HG03097 (cell line): ENCODE results near the gene HS6ST3.

ENCODE experiments used
- ATAC-seq: cut with Tn5 transposase; IDR thresholded peaks from one replicate; pipeline ENCODE4 v1.9.1; 2021; ENCODE audit not compliant: unreplicated experiment, low FRiP score

The HS6ST3 gene

DNA sequence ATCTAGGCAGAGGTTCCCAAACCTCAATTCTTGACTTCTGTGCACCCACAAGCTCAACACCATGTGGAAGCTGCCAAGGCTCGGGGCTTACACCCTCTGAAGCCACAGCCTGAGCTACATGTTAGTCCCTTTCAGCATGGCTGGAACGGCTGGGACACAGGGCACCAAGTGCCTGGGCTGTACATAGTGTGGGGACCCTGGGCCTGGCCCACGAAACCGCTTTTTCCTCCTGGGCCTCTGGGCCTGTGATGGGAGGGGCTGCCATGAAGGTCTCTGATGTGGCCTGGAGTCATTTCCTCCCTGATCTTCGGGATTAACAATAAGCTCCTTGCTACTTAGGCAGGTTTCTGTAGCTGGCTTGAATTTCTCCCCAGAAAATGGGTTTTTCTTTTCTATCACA is 108.1 kb downstream of the HS6ST3 start:
- ATAC-seq, result no peak

DNA sequence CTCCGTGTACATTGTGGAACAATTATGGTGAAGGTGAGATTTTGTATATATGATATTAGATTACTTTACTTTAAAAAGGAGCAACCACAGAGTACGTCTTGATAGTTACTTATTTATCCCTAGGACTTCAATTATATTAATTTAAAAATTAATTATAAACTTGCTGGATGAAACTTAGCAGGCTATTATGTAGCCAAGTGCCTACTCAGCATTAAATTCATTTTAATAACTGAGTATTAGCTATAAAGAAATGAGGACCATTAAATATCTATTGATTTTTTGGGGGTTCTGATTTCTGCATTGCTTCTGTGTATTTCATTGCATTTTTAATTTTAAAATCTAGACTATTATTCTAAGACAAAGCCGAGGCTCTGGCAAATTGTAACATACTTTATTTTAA is 109.4 kb downstream of the HS6ST3 start:
- no peak for ATAC-seq

DNA sequence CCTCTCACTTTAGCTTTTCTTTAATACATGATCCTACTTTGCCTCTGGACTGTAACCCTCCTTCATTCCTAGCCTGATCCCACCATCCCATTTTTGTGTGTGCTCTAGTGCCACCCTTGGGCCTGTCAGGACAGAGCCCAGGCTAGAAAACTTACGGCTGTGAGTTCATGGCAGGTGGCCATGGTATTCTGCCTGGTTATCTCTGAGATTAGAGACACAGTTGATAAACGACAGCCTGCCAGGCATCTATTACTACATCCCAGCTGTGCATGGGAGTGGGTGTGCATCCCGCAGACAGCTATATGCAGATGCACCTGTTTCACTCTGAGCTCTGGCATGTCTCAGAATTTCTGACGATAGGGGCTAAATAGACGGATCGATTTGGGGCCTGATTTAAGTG is 110.9 kb downstream of the HS6ST3 start:
- no peak for ATAC-seq

DNA sequence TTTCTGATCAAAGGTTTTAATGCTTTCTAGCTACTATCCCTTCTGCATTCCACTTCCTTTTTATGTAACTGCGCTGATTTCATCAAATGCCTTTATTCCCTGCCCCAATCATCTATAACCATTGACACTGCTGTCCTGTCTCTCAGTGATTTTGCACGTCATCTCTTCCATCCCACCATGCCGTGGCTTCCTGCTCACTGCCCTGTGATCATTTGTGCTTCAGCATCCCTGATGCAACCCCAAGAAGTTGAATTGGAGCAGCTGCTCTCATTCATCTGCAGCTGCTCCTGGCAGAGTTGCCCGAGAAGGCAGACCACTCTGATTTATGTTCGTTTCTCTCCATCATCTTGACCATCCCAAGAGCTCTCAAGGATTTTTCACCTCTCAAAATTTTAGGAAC is 112.4 kb downstream of the HS6ST3 start:
- no peak for ATAC-seq

DNA sequence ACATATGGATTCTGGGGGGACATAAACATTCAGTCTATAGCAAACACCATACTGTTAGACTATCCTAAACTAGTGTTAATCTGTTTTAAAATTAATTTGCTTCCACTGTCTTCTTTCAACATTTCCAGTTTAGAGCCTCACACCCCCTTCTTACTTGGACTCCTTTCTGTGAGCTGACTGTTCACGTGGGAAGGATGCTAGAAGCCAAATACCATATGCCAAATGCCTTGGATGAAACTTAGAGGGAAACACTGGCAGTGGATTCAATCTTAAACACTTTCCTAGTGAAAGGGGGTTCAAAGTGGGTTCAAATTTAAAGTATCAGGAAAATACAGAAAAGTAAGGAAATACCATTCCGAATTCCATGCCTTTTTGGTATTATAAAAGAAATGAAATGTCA is 113.6 kb downstream of the HS6ST3 start:
- ATAC-seq, result no peak

DNA sequence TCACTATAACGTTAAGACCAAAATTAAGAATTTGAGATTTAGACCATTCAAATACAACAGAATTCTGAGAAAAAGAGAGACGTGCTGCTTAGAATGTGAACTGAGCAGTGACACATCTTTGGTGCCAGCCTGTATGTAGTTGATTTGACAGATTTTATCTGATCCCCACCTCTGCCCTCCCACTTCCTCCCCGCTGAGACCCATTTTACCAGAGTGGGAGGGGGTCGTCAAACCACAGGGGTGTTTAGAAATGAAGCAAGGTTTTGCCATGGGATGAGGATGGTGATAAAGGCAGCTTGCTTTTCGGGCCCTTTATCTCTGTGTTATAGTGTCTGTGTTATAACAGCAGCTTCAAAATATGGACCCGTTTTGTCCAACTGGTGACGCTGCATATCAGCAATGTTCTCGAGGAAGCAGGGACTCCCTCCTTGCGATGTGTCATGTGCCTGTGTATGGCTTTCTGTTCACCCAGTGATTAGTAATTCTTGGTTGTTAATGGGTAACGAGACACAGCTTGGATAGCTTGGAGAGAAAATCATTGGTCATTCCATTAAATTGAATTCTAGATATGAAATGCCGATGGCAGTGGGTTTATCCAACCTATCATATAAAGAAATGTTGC is 125.0 kb downstream of the HS6ST3 start:
- ATAC-seq, result no peak

DNA sequence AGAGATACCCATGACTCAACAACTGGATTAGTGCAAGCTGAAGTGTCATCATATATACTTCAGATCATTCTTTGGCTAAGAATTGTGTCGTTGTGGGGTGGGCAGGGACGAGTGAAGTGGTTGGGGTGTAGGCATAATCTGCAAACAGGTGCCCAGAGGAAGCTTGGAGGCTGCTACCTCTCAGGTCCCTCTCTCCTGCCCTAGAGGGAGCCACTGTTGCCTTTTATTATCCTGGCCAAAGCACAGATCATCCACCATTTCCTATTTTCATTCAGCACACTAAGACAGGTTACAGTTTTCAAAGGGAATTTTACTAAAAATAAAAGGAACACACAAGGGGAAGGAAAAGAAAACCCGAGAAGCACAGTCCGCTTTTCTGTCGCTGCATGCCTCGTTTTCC is 126.6 kb downstream of the HS6ST3 start:
- ATAC-seq, result no peak

DNA sequence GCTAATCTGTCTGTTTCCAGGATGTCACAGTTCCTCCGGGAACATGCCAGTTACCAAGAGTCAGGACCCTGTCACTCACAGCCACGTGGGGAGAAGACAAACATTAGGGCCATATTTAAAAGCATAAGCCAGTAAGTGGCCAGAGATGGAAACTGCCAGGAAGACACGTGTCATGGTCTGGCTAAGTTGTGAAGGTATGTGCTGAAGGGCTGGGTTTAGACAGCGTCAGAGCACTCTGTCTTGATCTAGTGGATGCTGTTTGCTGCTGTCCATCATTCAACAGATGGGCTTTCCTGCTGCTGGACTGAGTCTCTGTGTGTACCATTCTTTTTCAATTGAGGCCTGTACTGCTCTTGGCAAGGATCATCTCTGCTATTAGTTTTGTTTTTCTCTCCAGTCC is 128.6 kb downstream of the HS6ST3 start:
- ATAC-seq, result no peak

DNA sequence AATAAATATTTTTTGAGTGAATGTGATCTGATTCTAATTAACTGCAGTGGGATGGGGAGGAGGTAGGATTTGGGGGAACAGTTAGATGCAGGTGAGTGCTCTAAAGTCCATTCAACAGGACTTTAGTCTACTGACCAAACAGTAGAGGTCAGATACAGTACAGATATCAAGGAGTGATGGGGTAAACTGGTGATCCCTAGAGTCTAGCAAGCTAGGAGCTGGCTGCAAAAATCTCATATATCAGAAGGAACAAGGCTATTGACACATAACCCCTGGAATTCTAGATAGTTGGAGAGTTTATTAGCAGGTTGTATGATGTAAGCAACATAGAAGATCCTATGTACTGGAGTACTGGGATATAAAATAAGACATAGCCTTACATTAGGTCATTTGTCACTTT is 131.6 kb downstream of the HS6ST3 start:
- no peak for ATAC-seq

DNA sequence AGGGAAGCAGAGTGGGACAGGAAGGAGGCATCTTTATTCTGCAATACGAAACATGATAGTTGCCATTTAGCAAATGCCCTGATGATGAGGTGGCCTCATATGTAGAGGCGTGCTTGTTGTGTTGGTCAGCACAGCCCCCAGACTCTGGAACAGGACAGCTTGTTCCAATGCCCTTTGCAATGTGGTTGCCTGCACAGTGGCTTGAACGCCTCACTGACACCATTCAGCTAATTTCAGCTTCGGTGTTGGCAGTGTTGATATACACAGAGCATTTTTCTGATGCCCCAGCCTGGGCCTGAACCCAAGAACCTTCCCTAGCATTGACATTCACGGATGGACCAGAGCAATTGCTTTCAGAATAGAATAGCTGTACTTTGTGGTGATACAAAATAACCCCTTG is 133.3 kb downstream of the HS6ST3 start:
- no peak for ATAC-seq

DNA sequence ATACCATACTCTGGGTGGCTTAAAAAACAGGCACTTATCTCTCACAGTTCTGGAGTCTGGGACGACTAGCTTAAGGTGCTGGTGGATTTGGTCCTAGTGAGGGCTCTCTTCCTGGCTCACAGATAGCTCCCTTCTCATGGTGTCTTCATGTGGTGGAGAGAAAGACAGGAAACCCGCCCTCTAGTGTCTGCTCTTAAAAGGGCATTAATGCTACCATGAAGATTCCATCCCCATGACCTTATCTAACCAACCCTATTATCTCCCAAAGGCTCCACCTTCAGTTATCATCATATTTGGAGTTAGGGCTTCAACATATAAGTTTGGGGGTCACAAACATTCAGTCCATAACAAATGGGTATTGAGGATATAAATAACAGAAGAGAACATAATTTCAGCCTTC is 139.4 kb downstream of the HS6ST3 start:
- no peak for ATAC-seq

DNA sequence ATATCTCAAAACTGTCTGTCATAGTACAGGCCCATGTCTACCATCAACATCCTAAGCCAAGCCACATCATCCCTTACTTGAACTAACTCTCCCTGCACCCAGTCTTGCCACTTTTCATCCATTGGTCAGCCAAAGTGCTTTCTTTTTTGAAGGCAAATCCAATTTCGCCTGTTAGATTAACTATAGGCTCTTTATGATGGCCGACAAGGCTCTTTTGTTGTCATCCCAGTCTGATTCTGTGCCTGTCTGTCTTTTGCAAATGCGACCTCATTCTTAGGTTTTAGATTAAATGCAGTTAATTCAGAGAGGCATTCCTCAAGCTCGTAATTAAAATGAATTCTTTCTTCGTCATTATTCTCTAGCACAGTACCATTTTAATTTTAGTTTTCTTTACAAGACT is 148.3 kb downstream of the HS6ST3 start:
- ATAC-seq, result no peak

DNA sequence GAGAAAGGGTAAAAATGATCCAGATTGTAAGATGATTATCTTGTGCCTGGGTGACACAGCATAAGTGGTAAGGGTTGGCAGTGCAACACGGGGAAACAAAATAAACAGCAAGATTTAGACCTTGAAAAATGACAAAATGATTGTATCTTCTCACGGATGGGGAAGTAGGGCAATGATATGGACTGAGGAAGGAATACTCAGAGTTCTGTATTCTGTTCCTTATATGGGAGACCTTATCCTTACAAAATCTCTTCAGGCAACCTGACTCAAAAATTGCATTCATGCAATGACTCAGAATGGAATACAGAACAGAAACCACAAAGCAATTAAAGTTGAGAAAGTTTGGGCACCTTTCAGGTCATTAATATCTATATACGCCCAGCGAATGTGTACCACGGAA is 149.0 kb downstream of the HS6ST3 start:
- no peak for ATAC-seq

DNA sequence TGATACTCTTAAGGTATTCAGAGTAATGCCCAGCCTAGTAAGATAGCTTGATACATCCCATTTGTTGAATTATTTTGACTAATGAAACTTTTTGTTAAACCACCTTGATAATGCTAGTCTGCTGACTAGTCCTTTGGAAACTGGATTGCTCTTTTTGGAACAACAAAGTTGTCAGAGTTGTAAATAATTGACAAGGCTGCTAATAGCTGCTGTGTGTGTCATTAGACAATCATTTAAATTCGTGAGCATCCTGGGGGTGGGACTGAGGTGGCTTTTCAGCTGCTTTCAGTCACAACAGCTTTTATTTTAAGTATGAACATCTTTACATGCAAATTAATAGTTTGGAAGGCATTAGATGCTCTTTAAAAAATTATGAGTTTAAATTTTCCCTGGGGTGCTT is 153.5 kb downstream of the HS6ST3 start:
- ATAC-seq, result no peak

DNA sequence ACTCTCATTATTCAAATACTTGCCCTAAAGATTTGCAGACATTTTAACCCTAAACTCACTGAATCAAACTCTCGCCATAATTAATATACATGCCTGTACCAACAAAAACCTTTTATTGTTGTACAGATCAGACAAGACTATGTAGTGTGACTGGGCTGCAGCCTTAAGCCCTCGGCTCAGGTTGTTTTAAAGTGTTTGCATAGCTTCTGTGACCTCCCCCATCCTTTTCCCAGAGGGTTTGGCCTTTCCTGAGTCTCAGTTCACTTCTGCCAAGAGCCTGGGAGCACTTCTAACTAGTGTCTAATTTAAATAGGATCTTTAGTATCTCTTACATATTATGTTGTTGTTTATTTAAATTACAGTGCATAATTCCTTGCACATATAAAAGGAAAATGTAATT is 158.2 kb downstream of the HS6ST3 start:
- ATAC-seq, result no peak

DNA sequence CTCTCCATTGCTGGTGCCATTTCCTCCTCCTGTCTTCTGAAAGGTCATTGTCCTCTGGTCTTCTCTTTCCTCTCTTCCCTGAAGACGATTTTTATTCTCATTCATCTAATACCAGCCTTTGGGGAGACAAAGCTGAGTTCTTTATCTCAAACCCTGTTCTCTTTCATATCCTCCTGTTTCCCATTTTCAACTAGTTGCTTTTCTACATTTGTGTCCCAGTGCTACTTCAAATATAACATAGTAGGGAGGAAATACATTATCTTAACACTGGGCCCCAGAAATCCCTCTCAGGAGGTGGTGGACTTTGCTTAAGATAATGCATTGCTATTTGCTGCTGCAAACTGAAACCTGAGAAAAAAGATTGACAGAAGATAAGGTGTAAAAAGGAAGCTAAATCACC is 159.1 kb downstream of the HS6ST3 start:
- no peak for ATAC-seq

DNA sequence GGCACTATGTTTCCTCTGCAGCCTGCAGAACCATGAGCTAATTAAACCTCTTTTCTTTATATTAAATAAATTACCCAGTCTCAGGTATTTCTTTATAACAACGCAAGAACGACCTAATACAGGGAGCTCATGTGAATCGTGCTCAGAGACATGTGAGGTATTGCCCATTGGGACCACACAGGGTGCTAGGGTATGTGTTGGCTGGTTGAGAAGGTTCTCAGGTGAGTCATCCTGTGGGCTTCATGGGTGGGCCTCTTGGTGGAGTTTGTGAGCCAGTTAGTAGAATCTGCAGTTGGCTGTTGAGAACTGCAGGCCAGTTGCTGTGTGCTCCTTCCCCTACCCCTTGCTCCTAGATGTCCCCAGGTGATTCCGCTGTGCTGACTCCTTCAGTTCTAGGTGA is 163.0 kb downstream of the HS6ST3 start:
- ATAC-seq, result no peak

DNA sequence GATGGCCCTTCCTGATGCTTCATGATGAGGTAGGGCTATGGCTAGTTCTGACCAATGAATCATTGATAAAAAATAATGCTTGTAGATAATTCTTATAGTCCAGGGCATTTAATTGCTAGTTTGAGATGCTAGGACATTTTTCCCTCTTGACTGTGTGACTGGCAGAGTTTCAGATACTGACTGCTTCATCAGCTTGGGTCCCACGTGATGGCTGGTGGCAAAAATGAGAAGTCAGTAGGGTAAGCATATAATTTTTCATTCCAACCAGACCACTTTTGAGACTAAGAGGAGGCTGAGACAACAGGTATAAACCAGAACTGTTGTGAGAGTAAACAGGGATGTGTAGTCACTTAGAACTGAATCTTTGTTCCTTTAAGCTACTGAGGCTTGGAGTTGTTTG is 183.3 kb downstream of the HS6ST3 start:
- ATAC-seq, result no peak

DNA sequence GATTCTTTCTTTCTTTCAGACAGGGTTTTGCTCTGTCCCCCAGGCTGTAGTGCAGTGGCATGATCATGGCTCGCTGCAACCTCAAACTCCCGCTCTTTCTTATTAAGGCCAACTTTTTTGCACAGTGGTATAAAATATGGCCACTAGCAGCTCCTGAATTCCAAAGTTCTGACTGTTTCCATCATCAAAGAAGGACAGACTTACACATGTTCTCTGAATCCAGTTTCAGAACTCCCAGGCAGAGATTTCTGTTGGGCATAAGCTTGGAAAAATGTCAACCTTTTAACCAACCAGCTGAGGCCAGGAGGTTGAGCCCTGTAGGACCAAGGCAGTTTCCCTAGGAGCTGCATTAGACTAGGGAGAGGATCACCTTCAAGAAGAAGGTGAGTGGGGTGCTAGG is 184.1 kb downstream of the HS6ST3 start:
- ATAC-seq, result no peak

DNA sequence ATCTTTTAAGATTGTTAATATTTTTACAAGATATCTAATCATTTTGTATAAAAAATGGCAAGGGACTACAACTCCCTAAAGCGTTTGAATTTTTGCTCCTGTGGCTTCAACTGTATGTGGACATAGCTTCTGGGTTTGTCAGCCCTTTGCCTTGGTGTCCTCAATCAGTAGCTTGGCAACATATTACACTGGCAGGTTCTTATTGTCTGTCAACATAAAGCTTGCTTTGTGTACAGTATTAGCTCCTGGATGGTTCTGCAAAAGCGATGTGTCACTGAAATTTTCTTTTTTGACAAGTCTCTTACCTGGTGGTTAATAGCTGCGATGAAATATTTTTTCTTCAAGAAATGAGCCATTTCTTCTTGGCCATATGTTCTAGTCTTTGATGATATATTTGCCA is 190.0 kb downstream of the HS6ST3 start:
- ATAC-seq, result no peak

DNA sequence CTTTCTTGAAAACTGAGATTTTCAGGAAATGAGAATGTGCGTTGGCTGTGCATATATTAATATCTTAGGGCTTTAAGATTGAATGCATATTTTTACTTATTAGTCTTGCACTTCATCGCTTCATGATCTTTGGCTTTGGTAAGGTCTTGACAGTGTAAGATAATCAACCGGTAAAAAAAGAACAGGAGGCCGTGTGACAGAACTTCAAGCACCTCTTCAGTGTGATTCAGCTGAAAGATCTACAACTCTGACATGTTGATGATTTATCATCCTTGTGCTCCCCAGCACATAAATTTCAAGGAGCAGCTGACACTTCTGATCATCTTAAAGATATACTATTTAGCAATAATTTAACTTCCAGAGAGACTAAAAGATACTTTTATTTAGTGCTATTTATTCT is 195.1 kb downstream of the HS6ST3 start:
- ATAC-seq, result no peak

DNA sequence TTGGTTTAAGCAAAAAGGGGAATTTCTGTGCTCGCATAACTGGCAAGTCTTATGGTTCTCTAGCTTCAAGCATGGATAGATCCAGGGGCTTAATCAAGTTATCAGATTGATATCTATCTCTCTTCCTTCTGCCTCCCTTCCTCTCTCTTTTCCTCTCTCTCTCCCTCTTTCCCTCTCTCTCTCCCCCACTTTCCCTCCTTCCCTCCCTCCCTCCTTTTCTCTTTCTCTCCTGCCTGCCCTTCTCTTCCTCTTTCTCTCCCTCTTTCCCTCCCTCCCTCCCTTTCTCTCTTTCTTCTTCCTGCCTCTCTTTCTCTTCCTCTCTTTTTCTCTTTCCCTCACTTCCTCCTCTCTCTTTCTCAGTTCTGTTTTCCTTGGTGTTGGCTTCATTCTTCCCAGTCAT is 195.8 kb downstream of the HS6ST3 start:
- ATAC-seq, result no peak
